ENCODE data around the gene GAL3ST2.

The GAL3ST2 gene

DNA sequence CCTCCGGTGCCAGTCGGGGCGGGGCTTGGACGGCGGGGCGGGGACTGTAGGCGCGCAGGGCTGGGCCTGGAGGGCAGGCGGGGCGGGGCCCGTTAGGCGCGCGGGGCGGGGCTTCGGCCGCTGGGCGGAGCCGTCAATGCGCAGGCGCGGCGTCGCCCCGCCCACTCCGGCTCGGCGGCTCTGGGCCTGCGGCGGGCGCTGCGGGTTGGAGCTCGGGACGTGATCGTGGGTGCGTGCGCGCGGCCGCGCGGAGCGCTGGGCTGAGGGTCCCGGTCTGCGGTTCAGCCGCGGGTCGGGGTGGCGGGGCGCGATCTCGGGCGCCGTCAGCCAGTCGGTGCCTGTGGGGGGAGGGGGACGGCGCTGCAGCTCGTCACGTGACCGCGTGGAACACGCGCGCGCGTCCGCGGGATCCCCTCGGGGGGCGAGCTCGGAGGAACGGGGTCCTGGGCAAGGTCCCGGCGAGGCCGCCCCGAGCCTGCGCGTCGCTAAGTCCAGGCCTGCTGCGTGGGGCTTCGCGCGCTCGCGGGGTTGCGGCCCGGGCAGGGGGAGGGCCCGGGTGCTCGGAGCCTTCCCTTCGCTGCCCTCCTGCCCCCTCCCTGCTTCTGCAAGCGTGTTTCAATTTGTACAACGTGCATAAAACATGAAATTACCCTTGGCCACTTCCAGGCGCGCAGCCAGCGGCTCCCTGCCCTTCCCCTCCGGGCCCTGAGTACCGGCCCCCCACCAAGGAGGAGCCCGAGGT, 42.0 kb upstream of the GAL3ST2 start, which contains the start of gene D2HGDH:
Gene D2HGDH, plus strand, starts transcription at position 164 of the 742 bp plus-strand sequence. CDS start 595 bp downstream, outside the sequence.
- no peaks in the 10 kb centered on the region for H3K36me3 ChIP-seq (ENCODE audit: control insufficient read depth, insufficient read depth, low read length)
- no peaks in the 10 kb centered on the region for H3K9me3 ChIP-seq (ENCODE audit: control insufficient read depth, low read length)
- TF ChIP-seq, protein P1, sequence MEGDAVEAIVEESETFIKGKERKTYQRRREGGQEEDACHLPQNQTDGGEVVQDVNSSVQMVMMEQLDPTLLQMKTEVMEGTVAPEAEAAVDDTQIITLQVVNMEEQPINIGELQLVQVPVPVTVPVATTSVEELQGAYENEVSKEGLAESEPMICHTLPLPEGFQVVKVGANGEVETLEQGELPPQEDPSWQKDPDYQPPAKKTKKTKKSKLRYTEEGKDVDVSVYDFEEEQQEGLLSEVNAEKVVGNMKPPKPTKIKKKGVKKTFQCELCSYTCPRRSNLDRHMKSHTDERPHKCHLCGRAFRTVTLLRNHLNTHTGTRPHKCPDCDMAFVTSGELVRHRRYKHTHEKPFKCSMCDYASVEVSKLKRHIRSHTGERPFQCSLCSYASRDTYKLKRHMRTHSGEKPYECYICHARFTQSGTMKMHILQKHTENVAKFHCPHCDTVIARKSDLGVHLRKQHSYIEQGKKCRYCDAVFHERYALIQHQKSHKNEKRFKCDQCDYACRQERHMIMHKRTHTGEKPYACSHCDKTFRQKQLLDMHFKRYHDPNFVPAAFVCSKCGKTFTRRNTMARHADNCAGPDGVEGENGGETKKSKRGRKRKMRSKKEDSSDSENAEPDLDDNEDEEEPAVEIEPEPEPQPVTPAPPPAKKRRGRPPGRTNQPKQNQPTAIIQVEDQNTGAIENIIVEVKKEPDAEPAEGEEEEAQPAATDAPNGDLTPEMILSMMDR (IDR thresholded peaks at IDR 0.05): no peak
- peak within 1 kb of the TSS; percentile 96 for H2AFZ ChIP-seq
- no peaks in the 10 kb centered on the region for H3K27me3 ChIP-seq (ENCODE audit: control insufficient read depth, insufficient read depth, low read length)
- H3K27ac ChIP-seq: peak within 1 kb of the TSS; percentile 81
- H3K4me2 ChIP-seq (ENCODE audit: low read length): peak within 1 kb of the TSS; percentile 90
- no peaks in the 10 kb centered on the region for H3K4me1 ChIP-seq
- H3K4me3 ChIP-seq (ENCODE audit: low read depth, low read length): peak within 1 kb of the TSS; percentile 88
- H3K9ac ChIP-seq: peak within 1 kb of the TSS; percentile 61
- peaks cover 6% of the 10 kb centered on the region for H3K79me2 ChIP-seq

DNA sequence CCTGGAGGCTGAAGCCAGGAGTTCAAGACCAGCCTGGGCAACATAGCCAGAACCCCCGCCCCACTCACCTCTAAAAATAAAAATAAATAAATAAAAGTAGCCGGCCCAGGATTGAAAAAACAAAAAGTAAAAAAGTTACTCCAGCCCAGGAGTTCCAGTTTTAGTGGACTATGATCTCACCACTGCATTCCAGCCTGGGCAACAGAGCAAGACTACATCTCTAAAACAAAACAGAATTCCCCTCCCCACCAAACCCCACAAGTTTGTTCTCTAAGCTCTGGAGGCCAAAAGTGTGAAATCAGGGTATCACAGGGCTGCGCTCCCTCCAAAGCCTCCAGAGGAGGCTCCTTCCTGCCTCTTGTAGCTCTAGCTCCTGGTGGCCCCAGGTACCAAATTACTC, 40.5 kb upstream of the GAL3ST2 start:
- no peak overlapping the region for H3K4me2 ChIP-seq (ENCODE audit: low read length)
- H3K9ac ChIP-seq: no peak overlapping the region
- no peaks in the 10 kb centered on the region for H3K9me3 ChIP-seq (ENCODE audit: control insufficient read depth, low read length)
- H2AFZ ChIP-seq: no peak overlapping the region
- H3K4me1 ChIP-seq: no peaks in the 10 kb centered on the region
- TF ChIP-seq, protein P1 (IDR thresholded peaks at IDR 0.05): no peak
- no peak overlapping the region for H3K27ac ChIP-seq
- H3K27me3 ChIP-seq (ENCODE audit: control insufficient read depth, insufficient read depth, low read length): no peaks in the 10 kb centered on the region
- no peaks in the 10 kb centered on the region for H3K36me3 ChIP-seq (ENCODE audit: control insufficient read depth, insufficient read depth, low read length)
- H3K4me3 ChIP-seq (ENCODE audit: low read depth, low read length): no peak overlapping the region
- peaks cover 10% of the 10 kb centered on the region for H3K79me2 ChIP-seq

DNA sequence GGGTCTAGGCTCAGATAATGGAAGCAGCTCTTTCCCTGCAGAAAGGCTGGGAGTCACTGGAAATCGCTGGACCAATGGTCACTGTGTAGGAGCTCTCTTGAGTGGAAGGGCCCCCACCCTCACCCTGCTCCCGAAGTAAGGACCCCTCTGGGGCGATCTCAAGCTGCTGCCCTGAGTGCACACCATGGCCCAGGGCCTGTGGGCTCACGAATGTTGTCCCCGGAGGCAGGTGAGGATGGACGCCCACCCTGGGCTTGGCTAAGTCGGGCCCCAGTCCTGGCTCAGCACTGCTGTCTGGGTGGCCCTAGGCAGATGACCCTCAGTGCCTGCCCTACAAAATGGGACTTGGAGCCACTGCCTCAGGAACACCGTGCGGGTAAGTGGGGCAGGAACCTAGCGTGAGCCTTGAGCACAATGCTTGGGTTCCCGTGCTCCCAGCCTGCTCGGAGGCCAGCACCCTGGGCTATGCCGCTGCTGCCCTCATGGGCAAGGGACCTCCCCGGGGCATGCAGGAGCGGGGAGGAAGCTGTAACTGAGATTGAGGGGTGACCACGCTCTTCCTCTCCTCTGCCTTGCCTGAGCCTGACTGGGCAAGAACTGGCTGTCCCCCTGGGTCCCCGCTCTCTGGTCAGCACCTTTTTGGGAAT, 38.5 kb upstream of the GAL3ST2 start:
- TF ChIP-seq, protein P1 (IDR thresholded peaks at IDR 0.05): no peak
- H3K27me3 ChIP-seq (ENCODE audit: control insufficient read depth, insufficient read depth, low read length): no peaks in the 10 kb centered on the region
- no peak overlapping the region for H3K4me2 ChIP-seq (ENCODE audit: low read length)

DNA sequence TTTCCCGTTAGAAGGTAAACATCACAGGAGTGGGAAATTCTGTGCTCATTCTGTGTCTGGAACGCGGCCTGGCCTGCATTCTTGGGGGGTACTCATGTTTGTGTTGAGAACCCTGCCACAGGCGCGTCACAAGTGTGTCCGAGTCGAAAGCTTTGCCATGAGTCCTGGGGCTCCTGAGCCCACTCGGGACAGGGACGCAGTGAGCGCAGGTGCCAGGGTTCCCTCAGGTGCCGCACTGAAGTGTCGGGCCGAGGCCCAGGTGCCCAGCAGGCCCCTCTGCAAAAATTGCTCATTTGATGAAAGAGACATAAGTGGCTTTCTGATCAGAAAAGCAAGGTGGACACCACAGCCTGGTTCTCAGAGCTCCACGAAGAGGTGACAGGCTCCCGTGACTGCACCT, 37.4 kb upstream of the GAL3ST2 start:
- Histone ChIP-seq H3K79me2 (peaks cover 12% of the 10 kb centered on the region), H3K4me2 (ENCODE audit: low read length) (no peak overlapping the region), H2AFZ (no peak overlapping the region), H3K27me3 (ENCODE audit: control insufficient read depth, insufficient read depth, low read length) (no peaks in the 10 kb centered on the region), H3K27ac (no peak overlapping the region), H3K9me3 (ENCODE audit: control insufficient read depth, low read length) (no peaks in the 10 kb centered on the region), H3K9ac (no peak overlapping the region), H3K4me1 (no peaks in the 10 kb centered on the region), H3K36me3 (ENCODE audit: control insufficient read depth, insufficient read depth, low read length) (no peaks in the 10 kb centered on the region), H3K4me3 (ENCODE audit: low read depth, low read length) (no peak overlapping the region)
- TF ChIP-seq, protein P1 (IDR thresholded peaks at IDR 0.05): no peak

More for the DNA sequence above, 38.5 kb upstream of the GAL3ST2 start:
- Histone ChIP-seq H3K79me2 (peaks cover 12% of the 10 kb centered on the region), H3K36me3 (ENCODE audit: control insufficient read depth, insufficient read depth, low read length) (no peaks in the 10 kb centered on the region), H3K9ac (no peak overlapping the region), H3K4me3 (ENCODE audit: low read depth, low read length) (no peak overlapping the region), H3K27ac (no peak overlapping the region), H2AFZ (no peak overlapping the region), H3K9me3 (ENCODE audit: control insufficient read depth, low read length) (no peaks in the 10 kb centered on the region), H3K4me1 (no peaks in the 10 kb centered on the region)

Measured in parathyroid adenoma (tissue), 2 donors.